ENCODE measurements around the gene PRR23A.
"Not testable (repeated sequence)": the region's sequence is repeated elsewhere in the genome, so short reads cannot be mapped to it uniquely, and the experiment has no call there.

The PRR23A gene

GRCh38 chr3:139006051-139006716, at the start of gene PRR23A:
Gene PRR23A, minus strand, starts transcription at chr3:139006268. Its CDS starts 0 bp downstream, at chr3:139006268.
- DNase-seq: no peak

- DNase-seq: no peak
Measured at GRCh38 chr3:139052802-139053600, 46.9 kb upstream of the PRR23A start.

GRCh38 chr3:139044366-139045210, 38.5 kb upstream of the PRR23A start, which contains the start of gene PRR23C:
Gene PRR23C, minus strand, starts transcription at chr3:139044892. Its CDS starts 272 bp downstream, at chr3:139044620.
- DNase-seq: no peak

GRCh38 chr3:139043554-139044365, 37.7 kb upstream of the PRR23A start:
- DNase-seq: no peak

GRCh38 chr3:139037478-139037877, 31.4 kb upstream of the PRR23A start:
- no peak for DNase-seq

GRCh38 chr3:139032326-139033002, 26.4 kb upstream of the PRR23A start:
- DNase-seq: no peak

GRCh38 chr3:139030576-139030975, 24.5 kb upstream of the PRR23A start:
- not testable (repeated sequence) for DNase-seq

GRCh38 chr3:139024968-139025367, 18.9 kb upstream of the PRR23A start:
- no peak for DNase-seq

- no peak for DNase-seq
Measured at GRCh38 chr3:139020868-139021234, 14.8 kb upstream of the PRR23A start, which contains the start of gene PRR23B. Gene PRR23B, minus strand, starts transcription at chr3:139020926. Its CDS starts 265 bp downstream, at chr3:139020661.

GRCh38 chr3:139020036-139020867, 14.2 kb upstream of the PRR23A start:
- no peak for DNase-seq

GRCh38 chr3:139016430-139017048, 10.5 kb upstream of the PRR23A start:
- DNase-seq: no peak

GRCh38 chr3:139005356-139005993, 593 bp downstream of the PRR23A start:
- no peak for DNase-seq

GRCh38 chr3:138995706-138996105, 10.4 kb downstream of the PRR23A start:
- DNase-seq: no peak

- DNase-seq: no peak
Measured at GRCh38 chr3:138987181-138987580, 18.9 kb downstream of the PRR23A start.

- no peak for DNase-seq
Measured at GRCh38 chr3:138985932-138986331, 20.1 kb downstream of the PRR23A start.

- DNase-seq: no peak
Measured at GRCh38 chr3:138984816-138985215, 21.3 kb downstream of the PRR23A start.

- DNase-seq: no peak
Measured at GRCh38 chr3:138976047-138976446, 30.0 kb downstream of the PRR23A start.

- no peak for DNase-seq
Measured at GRCh38 chr3:138975351-138975750, 30.7 kb downstream of the PRR23A start.

GRCh38 chr3:138974462-138974861, 31.6 kb downstream of the PRR23A start:
- DNase-seq: no peak

- DNase-seq: no peak
Measured at GRCh38 chr3:138972941-138973340, 33.1 kb downstream of the PRR23A start.

All from NCI-H2029 treated with DMSO at 0.1 percent for 48 hours (cell line).